BLaER1 (cell line): ENCODE measurements around the gene NGFR.
A peak's percentile ranks its signal among the peaks of the same experiment; 100 is the strongest.

Experiments used
- H3K27ac ChIP-seq: shearing (Covaris generic); formaldehyde crosslinking; 2 replicates; pipeline ENCODE4 v1.8.1; 2022
- H3K27me3 ChIP-seq: shearing (Covaris generic); formaldehyde crosslinking; 2 replicates; pipeline ENCODE4 v1.8.1; 2022
- H3K36me3 ChIP-seq: shearing (Covaris generic); formaldehyde crosslinking; 2 replicates; pipeline ENCODE4 v1.8.1; 2022
- H3K4me1 ChIP-seq: shearing (Covaris generic); formaldehyde crosslinking; 2 replicates; pipeline ENCODE4 v1.8.1; 2022
- H3K4me2 ChIP-seq: shearing (Covaris generic); formaldehyde crosslinking; 2 replicates; pipeline ENCODE4 v1.8.1; 2022
- H3K4me3 ChIP-seq: shearing (Covaris generic); formaldehyde crosslinking; 2 replicates; pipeline ENCODE4 v1.8.1; 2022
- H3K9ac ChIP-seq: shearing (Covaris generic); formaldehyde crosslinking; 2 replicates; pipeline ENCODE4 v1.8.1; 2022
- H3K9me3 ChIP-seq: shearing (Covaris generic); formaldehyde crosslinking; 2 replicates; pipeline ENCODE4 v1.8.1; 2022
- H4K20me1 ChIP-seq: shearing (Covaris generic); formaldehyde crosslinking; 2 replicates; pipeline ENCODE4 v1.8.1; 2022
- Cebpa-rat ChIP-seq: shearing (Covaris generic); IDR thresholded peaks from 2 replicates; pipeline ENCODE4 v1.8.1; 2022

NGFR gene

DNA sequence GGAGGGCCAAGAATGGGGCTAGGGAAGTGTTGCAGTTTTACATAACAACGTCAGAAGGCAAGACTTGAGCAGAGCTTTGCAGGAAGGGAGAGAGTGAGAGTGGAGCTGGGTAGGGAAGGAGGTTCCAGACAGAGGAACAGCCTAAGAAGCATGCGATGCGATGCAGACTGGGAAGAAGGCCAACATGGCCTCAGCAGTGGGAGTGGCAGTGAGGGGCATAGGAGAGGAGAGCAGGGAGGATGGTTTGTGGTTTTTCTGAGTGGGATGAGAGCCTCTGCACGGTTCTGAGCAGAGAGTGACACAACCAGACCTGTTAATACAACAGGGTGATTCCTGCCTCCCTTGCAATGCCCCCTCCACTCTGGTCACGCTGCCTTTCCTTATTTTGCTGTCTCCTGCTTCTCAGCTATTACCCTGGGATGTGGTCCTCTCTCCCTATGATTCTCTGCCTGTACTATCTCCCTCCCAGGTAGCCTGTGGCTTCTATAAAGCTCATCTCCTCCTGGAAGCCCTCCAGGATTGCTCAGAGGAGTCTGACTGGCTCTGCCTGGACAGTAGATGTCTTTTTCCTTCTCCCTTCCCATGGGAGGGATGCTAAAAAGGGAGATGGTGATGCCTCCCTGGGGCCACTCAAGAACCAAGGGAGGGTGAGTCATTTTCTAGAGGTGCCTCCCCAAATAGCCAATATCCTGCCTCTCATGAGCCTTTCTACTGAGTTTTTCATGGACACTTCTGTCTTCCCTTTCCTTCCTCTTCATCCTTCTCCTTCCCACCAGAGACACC, 38.7 kb upstream of the NGFR start:
- H3K27ac ChIP-seq = no peak overlapping the region
- H3K9me3 ChIP-seq = no peaks in the 10 kb centered on the region
- H3K9ac ChIP-seq = no peak overlapping the region
- H3K4me2 ChIP-seq = peak overlapping the region; percentile 56
- no peak for TF ChIP-seq Cebpa-rat
- H3K4me1 ChIP-seq = peaks cover 38% of the 10 kb centered on the region
- no peak overlapping the region for H3K4me3 ChIP-seq
- no peaks in the 10 kb centered on the region for H3K36me3 ChIP-seq
- H3K27me3 ChIP-seq = peaks cover 16% of the 10 kb centered on the region; the same call in 1 of the 2 replicates
- no peaks in the 10 kb centered on the region for H4K20me1 ChIP-seq

GRCh38 chr17:49457564-49458535, 37.2 kb upstream of the NGFR start:
- H3K27ac ChIP-seq = no peak overlapping the region
- no peak overlapping the region for H3K4me3 ChIP-seq
- H3K4me2 ChIP-seq = no peak overlapping the region
- H3K27me3 ChIP-seq = peaks cover 16% of the 10 kb centered on the region; the same call in 1 of the 2 replicates
- H4K20me1 ChIP-seq = no peaks in the 10 kb centered on the region
- no peaks in the 10 kb centered on the region for H3K9me3 ChIP-seq
- TF ChIP-seq Cebpa-rat = no peak
- no peak overlapping the region for H3K9ac ChIP-seq
- no peaks in the 10 kb centered on the region for H3K36me3 ChIP-seq
- H3K4me1 ChIP-seq = peaks cover 33% of the 10 kb centered on the region

GRCh38 chr17:49459401-49459984, 35.6 kb upstream of the NGFR start:
- Histone ChIP-seq H3K36me3 (no peaks in the 10 kb centered on the region), H3K27ac (no peak overlapping the region), H3K9me3 (peaks cover 9% of the 10 kb centered on the region), H3K4me3 (no peak overlapping the region), H3K27me3 (peaks cover 16% of the 10 kb centered on the region; the same call in 1 of the 2 replicates), H3K4me1 (peaks cover 33% of the 10 kb centered on the region), H3K4me2 (no peak overlapping the region), H3K9ac (no peak overlapping the region), H4K20me1 (no peaks in the 10 kb centered on the region)
- no peak for TF ChIP-seq Cebpa-rat

DNA sequence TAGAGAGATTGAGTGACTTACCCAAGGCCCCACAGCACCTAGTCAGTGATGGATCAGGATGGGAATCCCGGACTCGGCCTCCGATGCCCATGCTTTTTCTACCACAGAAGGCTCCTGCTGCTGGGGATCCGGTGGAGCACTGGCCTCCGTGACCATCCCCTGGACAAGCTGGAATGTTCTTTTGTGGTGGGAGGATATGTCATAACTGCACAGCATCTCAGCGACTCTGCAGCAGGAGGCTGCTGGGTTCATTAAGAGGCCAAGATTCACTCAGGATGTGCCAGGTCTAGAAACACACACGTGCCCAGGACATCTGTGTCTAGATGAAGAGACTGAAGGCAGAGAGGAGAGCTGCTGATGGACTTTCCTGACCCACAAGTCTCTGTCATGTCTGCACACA, 34.7 kb upstream of the NGFR start:
- no peaks in the 10 kb centered on the region for H3K36me3 ChIP-seq
- H4K20me1 ChIP-seq = no peaks in the 10 kb centered on the region
- H3K4me3 ChIP-seq = no peak overlapping the region
- H3K9ac ChIP-seq = no peak overlapping the region
- peaks cover 9% of the 10 kb centered on the region for H3K9me3 ChIP-seq
- H3K27me3 ChIP-seq = peaks cover 16% of the 10 kb centered on the region; the same call in 1 of the 2 replicates
- H3K4me2 ChIP-seq = peak overlapping the region; percentile 55
- H3K4me1 ChIP-seq = peaks cover 33% of the 10 kb centered on the region
- no peak overlapping the region for H3K27ac ChIP-seq
- no peak for TF ChIP-seq Cebpa-rat

DNA sequence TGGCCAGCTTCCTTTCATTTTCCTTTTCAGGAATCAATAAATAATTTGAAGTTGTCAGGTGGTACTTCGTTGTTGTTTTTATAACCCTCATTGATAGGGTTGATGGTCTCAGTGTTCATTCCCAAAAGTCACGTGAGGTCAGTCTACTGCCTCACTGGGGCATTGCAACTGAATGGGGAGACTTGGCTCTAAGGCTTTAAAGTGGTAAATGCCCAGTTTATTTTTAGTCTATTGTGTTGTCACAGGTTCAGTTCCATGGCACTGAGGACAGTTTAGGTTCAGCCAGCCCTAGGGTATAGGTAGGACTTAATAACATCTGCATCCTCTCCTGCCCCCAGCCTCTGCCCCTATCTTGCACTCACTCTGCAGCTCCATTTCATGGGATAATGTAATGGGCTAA, 33.5 kb upstream of the NGFR start:
- H4K20me1 ChIP-seq = no peaks in the 10 kb centered on the region
- H3K9ac ChIP-seq = 0 out of 2 replicates have a peak overlapping the region, but pooled peaks have one; percentile 5
- peak overlapping the region; percentile 55 for H3K4me2 ChIP-seq
- TF ChIP-seq Cebpa-rat = no peak
- H3K27ac ChIP-seq = no peak overlapping the region
- no peak overlapping the region for H3K4me3 ChIP-seq
- no peaks in the 10 kb centered on the region for H3K36me3 ChIP-seq
- peaks cover 16% of the 10 kb centered on the region; the same call in 1 of the 2 replicates for H3K27me3 ChIP-seq
- H3K9me3 ChIP-seq = peaks cover 9% of the 10 kb centered on the region
- H3K4me1 ChIP-seq = peaks cover 23% of the 10 kb centered on the region

DNA sequence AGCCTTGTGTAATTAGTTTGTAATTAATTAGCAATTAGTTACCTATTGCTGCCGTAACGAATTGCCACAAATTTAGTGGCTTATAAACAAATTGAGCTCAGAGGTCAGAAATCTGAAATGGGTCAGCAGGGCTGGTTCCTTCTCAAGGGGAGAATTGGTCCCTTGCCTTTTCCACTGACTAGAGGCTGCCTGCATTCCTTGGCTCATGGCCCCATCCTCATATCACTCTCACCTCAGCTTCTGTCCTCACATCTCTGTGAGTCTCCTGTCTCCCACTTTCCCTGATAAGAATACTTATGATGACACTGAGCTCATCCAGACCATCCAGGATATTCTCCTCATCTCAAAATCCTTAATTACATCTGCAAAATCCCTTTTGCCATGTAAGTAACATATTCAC, 31.0 kb upstream of the NGFR start:
- TF ChIP-seq Cebpa-rat = no peak
- Histone ChIP-seq H3K4me1 (peaks cover 17% of the 10 kb centered on the region), H3K9me3 (peaks cover 9% of the 10 kb centered on the region), H3K36me3 (no peaks in the 10 kb centered on the region), H3K4me3 (no peak overlapping the region), H3K27ac (no peak overlapping the region), H3K9ac (no peak overlapping the region), H3K27me3 (0 out of 2 replicates have a peak, but pooled peaks cover 3% of the 10 kb centered on the region), H3K4me2 (no peak overlapping the region), H4K20me1 (no peaks in the 10 kb centered on the region)

- no peak for TF ChIP-seq Cebpa-rat
- Histone ChIP-seq H3K9me3 (peaks cover 9% of the 10 kb centered on the region), H3K4me2 (no peak overlapping the region), H3K27ac (no peak overlapping the region), H3K36me3 (no peaks in the 10 kb centered on the region), H4K20me1 (no peaks in the 10 kb centered on the region), H3K4me3 (no peak overlapping the region), H3K4me1 (peaks cover 15% of the 10 kb centered on the region), H3K27me3 (no peaks in the 10 kb centered on the region), H3K9ac (no peak overlapping the region)
Observed at GRCh38 chr17:49465331-49465903, 29.7 kb upstream of the NGFR start.

DNA sequence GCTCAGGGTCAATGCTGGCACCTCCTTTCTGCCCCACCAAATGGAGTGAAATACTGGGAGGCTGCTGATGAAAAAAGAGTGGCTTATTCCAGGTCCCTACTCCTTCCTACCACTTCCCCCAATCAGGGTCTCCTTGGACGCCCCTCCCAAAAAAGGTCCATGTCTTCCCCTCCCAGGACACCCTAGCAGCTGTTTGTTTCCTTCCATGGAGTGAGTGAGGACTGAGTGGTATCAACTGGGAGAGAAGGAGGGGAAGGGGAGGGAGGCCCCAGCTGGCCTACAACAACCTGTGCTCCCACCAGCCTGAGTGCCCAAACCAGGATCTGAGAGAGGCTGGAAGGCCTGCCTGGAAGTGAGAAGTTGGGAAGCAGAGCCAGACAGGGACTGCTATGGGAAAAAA, 28.7 kb upstream of the NGFR start:
- Histone ChIP-seq H3K9me3 (peaks cover 9% of the 10 kb centered on the region), H4K20me1 (no peaks in the 10 kb centered on the region), H3K9ac (no peak overlapping the region), H3K27me3 (no peaks in the 10 kb centered on the region), H3K4me2 (no peak overlapping the region), H3K4me3 (no peak overlapping the region), H3K36me3 (no peaks in the 10 kb centered on the region), H3K4me1 (peaks cover 5% of the 10 kb centered on the region), H3K27ac (no peak overlapping the region)
- no peak for TF ChIP-seq Cebpa-rat

GRCh38 chr17:49467175-49467574, 27.9 kb upstream of the NGFR start:
- no peak for TF ChIP-seq Cebpa-rat
- no peaks in the 10 kb centered on the region for H3K27me3 ChIP-seq
- no peak overlapping the region for H3K27ac ChIP-seq
- no peak overlapping the region for H3K4me2 ChIP-seq
- H3K4me3 ChIP-seq = no peak overlapping the region
- no peaks in the 10 kb centered on the region for H4K20me1 ChIP-seq
- H3K9ac ChIP-seq = no peak overlapping the region
- peaks cover 9% of the 10 kb centered on the region for H3K9me3 ChIP-seq
- no peaks in the 10 kb centered on the region for H3K36me3 ChIP-seq
- no peaks in the 10 kb centered on the region for H3K4me1 ChIP-seq
